ENCODE results near the gene GGA1.

Gene GGA1

DNA sequence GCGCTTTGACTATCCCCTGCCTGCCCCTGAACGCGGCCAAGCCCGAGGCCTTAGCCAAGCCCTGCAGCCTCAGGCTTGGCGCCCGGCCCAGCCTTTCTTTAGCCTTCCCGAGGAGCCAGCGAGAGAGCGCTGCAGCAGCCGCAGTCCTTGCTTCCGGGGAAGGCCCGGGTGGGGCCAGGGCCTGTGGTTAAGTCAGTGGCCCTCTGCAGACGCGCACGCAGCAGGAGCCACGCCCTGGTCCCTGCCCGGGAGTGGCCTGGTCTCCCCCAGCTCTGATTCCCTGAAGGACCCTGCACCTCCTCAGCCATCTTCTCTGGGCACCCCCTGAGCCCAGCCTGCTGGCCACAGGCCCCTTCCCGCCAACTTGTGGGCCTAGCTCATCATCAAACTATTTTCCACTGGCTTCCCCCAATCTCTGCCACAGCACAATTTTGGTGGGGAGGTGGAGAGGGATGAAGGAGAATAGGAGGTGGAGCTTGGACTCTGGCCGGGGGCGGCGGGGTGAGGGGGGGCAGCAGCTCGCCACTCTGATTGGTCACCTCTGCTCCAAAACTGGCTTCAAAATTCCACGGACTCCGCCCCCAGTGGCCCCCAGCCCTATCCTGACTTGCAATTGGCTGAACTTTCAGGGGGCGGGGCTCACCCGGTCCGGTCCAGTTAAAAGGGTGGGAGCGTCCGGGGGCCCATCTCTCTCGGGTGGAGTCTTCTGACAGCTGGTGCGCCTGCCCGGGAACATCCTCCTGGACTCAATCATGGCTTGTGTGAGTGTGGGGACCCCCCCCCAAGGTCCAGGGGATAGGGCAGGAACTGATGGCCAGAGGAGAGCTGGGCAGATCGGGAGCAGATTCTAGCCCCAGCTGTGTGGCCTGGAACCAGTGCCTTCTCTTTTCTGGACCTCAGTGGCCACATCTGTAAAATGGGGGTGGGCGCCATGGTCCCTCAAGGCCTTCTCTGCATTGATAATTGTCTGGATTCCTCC, 66.6 kb downstream of the GGA1 start, which contains the start of gene LGALS1:
Gene LGALS1, plus strand, starts transcription at position 686 of the 979 bp plus-strand sequence. Its CDS starts 67 bp downstream, at position 753.
- DNase-seq (ENCODE audit: low read depth): no peak

DNA sequence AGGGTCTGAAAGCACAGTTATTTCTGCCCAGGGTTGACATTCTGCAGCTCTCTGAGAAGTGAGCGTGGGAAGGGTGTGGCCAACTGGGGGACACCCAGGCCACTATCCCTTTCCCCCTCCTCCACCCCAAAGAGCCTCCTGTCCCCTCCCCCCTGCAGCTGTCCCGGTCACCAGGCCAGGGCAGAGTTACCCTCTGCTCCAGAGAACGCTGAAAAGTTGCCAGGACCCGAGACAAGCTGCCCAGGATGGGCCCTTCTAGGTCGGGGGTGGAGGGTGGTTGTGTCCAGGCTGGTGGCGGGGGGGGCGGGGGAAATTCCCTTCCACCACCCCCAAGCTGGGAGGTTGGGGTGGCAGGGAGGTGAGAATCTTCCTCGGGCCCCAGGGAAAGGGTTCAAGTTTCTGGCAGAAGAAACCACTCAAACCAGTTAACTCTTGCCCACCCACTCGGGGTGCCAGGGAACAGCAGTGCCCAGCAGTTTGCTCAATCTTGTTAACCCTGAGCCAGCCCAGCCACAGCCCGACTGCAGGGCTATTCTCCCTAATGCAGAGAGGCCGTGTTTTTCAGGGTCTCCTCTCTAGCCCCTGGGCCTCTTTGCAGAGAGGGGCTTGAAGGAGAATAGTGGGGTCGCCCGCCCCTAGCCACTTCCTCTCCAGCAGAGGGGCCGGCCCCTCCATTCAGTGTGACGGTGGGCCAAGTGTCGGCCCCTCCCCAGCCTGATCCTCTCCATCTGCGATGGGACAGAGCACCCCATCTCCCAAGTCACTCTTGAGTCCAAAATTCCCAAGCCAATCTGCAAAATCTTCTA, 67.5 kb downstream of the GGA1 start:
- DNase-seq (ENCODE audit: low read depth): no peak

DNA sequence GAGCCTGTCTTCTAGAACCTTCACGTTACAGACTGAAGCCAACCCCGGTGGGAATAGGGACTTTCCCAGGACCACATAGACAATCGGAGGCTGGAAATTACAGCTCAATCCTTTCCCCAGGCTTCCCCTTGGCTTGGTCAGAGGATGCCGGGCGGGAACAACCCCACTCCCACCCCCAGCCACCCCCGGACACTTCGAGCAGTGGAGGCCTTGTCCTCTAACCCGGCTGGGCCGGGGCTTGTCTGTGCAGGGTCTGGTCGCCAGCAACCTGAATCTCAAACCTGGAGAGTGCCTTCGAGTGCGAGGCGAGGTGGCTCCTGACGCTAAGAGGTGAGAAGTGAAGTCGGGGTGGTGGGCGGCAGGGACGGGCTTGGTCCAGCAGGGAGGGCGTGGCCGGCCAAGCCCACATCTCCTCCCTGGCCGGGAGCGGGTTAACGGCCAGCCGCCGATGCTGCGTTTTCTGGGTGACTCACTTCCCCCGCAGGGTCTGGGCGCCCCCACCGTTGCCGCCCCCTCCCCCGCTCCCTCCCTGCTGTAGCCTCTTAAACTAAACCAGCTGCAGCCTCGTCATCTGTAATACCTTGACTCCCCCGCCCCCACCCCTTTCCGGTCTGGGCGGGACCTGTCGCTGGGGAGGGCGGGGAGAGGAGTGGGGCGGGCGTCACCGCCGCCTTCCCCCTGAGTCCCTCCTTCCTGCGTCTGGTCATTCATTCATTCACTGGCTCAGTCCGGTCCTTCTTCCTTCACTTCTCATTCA, 68.3 kb downstream of the GGA1 start:
- peak; percentile 87 for DNase-seq (ENCODE audit: low read depth)

DNA sequence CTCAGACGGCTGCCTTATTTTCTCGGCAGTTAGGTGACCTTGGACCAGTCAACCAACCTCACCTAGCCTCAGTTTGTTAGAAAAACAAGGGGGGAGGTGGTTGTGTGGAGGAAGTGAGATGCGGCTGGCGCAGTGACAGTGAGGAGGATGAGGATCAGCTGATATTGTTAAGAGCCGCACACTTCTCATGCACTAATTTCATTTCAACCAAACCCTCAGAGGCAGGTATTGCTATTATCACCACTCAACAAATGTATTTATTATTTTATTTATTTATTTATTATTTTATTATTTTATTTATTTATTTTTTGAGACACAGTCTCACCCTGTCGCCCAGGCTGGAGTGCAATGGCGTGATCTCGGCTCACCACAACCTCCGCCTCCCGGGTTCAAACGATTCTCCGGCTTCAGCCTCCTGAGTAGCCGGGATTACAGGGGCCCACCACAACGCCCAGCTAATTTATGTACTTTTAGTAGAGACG, 68.9 kb downstream of the GGA1 start:
- DNase-seq (ENCODE audit: low read depth): no peak

DNA sequence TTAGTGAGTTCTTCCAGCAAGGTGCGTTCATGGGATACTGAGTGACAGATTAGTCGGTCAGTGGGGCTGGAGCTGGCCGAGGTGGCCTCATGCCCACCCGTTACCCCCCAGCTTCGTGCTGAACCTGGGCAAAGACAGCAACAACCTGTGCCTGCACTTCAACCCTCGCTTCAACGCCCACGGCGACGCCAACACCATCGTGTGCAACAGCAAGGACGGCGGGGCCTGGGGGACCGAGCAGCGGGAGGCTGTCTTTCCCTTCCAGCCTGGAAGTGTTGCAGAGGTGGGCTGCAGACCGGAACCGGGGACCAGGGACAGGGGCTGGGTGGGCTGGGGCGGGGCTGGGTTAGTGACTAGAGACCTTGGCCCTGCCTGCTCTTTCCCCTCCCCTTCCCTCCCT, 69.7 kb downstream of the GGA1 start:
- DNase-seq (ENCODE audit: low read depth): no peak

DNA sequence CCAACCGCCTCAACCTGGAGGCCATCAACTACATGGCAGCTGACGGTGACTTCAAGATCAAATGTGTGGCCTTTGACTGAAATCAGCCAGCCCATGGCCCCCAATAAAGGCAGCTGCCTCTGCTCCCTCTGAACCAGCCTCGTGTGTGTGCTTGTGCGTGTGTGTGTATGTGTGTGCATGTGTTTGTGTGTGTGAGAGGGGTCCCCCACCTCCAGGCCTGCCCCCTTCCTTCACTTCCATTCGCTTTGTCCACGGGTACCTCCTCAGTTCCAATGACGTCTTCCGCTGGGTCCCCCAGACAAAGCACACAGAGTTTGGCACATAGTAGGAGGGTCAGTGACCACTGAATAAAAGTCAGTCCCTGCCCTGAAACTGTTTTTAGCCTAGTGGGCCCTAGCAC, 71.0 kb downstream of the GGA1 start:
- DNase-seq (ENCODE audit: low read depth): no peak

DNA sequence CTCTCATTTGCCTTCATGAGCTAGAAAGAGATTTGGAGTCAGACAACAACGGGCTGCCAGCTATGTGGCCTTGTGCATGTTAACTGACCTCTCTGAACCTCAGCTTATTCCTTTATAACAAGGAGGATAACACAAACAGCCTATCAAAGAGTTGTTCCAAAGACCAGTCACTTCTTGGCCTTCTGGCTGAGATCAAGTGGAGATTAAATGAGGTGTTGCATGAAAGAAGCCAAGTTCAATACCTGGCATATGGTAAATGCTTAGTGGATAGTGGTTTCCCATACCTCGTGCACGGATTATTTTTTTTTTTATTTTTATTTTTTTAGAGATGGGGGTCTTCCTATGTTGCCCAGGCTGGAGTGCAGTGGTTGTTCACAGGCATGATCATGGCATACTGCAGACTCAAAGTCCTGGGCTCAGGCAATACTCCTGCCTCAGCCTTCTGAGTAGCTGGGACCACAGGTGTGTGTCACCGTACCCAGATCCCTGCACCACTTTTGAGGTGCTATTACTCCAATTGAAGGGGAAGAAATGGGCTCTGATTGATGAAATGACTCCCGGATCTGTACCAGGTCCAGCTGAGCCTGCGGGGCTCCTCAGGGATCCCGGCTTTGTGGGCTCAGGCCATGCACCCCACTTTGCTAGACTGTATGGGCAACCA, 71.7 kb downstream of the GGA1 start:
- no peak for DNase-seq (ENCODE audit: low read depth)

DNA sequence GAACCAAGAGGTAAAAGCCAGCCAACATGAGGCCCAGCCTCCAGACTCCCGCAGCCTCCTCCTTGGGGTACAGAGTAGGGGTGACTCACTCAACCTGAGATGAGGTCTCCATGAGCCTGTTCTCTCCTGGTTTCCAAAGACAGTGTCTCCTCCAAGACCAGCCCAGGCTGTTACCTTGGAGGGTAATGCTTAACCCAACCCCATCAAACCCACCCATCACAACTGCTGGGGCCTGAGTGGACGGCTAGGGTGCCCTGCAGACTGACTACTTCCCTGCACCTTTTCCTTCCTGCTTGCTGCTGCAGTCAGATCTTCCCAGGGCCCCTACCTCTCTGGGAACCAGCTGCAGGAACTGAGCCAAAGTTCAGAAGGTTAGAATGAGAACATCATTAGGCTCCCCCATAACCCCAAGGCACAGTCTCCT, 72.4 kb downstream of the GGA1 start:
- DNase-seq (ENCODE audit: low read depth): no peak

DNA sequence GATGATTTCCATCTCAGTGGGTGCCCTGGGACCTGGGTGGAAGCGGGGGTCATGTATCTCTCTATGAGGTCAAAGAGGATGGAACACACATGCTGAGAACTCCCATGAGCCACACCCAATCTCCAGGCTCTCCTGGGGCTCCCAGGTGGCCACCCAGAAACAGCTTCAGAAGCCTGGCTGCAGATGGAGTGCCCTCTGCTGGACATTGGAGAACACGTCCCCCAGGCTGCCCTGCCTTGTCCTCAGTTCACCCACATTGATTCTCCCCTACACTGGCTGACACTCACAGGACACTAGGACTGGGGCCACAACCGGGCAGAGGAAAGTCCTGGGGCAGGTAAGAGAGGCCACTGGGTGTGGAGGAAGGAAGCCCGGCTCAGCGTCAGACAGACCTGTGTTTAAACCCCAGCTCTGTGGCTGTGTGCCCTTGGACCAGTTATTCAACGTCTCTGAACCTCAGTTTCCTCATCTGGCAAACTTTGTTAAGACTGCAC, 73.0 kb downstream of the GGA1 start:
- peak; percentile 62 for DNase-seq (ENCODE audit: low read depth)

All from stimulated activated CD8-positive, alpha-beta memory T cell treated with anti-CD3 and anti-CD28 coated beads, Interleukin-15, amount 100 ng/mL, for 1 hour (primary cell).